ENCODE measurements around the gene CYP26C1. TPM values are rescaled to one million over a fixed set of nuclear protein-coding genes. Genes with fewer than 3 reads are reported as not detected.

Gene CYP26C1
- total RNA-seq, 4 donors from 2014 or later, result not detected

DNA sequence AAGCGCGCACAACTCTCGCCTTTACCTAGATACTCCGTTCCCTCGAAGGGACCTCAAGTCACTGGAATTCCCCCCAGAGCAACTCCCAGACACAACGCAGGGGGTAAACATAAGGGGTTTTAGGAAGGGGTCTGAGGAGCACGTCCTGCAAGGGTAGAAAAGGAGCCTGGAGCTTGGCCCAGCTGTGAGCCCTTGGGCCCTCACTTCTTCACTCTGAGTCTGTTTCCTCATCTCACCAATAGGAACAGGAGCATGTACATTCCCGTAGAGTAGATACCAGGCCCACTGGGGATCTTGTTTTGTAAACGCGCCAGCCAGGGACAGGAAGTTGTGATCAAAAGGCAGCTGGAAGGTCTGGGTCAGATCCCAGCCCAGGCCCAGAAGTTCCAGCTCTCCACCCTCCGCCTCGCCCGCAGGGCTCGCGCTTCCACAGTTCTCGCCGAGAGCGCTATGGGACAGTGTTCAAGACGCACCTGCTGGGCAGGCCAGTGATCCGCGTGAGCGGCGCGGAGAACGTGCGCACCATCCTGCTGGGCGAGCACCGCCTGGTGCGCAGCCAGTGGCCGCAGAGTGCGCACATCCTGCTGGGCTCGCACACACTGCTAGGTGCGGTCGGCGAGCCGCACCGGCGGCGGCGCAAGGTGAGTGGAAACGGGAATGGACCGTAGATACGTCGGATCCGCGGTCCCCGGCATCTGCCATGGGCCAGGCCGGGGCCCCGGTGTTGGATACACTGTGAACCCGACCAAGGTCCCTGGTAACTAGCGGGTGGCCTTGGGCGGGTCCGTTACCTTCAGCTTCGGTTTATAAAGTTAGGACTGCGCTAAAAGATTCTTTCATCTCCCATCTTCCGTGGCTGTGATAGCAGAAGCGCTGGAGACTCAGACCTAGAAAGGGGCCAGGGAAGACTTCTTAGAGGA is 1.3 kb downstream of the CYP26C1 start:
- Histone ChIP-seq H3K4me1 (peaks cover 0 to 30% (median 24%) of the 10 kb centered on the region in 4 donors), H3K4me3 (peak overlapping the region in 2 of 4 donors; percentile 19 to 43), H3K36me3 (no peaks in the 10 kb centered on the region), H3K27me3 (peaks cover 83% of the 10 kb centered on the region), H3K27ac (no peak overlapping the region), H3K9me3 (no peaks in the 10 kb centered on the region)
- no peak for TF ChIP-seq POLR2A (IDR thresholded peaks at IDR 0.05)
- TF ChIP-seq EP300 (IDR thresholded peaks at IDR 0.05; ENCODE audit: low read depth), result no peak
- TF ChIP-seq, protein P1, sequence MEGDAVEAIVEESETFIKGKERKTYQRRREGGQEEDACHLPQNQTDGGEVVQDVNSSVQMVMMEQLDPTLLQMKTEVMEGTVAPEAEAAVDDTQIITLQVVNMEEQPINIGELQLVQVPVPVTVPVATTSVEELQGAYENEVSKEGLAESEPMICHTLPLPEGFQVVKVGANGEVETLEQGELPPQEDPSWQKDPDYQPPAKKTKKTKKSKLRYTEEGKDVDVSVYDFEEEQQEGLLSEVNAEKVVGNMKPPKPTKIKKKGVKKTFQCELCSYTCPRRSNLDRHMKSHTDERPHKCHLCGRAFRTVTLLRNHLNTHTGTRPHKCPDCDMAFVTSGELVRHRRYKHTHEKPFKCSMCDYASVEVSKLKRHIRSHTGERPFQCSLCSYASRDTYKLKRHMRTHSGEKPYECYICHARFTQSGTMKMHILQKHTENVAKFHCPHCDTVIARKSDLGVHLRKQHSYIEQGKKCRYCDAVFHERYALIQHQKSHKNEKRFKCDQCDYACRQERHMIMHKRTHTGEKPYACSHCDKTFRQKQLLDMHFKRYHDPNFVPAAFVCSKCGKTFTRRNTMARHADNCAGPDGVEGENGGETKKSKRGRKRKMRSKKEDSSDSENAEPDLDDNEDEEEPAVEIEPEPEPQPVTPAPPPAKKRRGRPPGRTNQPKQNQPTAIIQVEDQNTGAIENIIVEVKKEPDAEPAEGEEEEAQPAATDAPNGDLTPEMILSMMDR (IDR thresholded peaks at IDR 0.05), result no peak
- TF ChIP-seq POLR2AphosphoS5 (IDR thresholded peaks at IDR 0.05), result no peak
- intact Hi-C loops (cut with DNase I; ENCODE audit: low total_unique reads) (no loop called here), in situ Hi-C loops (cut with MboI; ENCODE audit: low pct_ligation_motif_present in 1 of 4, low pct_unique_long_range_greater_than_20kb in 1 of 4, low sequenced_read_pairs in 3 of 4) (no loop called here)
- 13% methylated on average over 48 of the region's 57 CpGs; no CpG with 5 or more reads in 1 of the 2 donors for WGBS, 2 donors (ENCODE audit: low coverage in 1 of 2)
- DNase-seq, result no peak

DNA sequence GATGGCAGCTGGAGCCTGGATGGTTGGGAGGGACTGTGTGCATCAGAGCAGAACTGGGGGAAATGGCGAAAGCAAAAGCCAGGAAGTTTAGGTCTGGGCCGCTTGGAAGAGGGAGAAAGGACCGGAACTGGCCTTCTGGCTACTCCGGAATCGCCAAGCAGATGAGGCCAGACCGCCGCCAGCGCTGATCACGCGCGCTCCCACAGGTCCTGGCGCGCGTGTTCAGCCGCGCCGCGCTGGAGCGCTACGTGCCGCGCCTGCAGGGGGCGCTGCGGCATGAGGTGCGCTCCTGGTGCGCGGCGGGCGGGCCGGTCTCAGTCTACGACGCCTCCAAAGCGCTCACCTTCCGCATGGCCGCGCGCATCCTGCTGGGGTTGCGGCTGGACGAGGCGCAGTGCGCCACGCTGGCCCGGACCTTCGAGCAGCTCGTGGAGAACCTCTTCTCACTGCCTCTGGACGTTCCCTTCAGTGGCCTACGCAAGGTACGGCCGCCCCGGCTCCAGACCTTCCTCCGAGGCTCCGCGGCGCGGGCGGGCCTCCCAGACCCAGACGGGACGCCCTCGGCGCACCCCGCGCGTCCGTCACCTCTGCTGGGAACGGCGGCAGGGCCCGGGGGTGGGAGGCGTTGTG is 2.0 kb downstream of the CYP26C1 start:
- Histone ChIP-seq H3K9me3 (no peaks in the 10 kb centered on the region), H3K27me3 (peaks cover 90% of the 10 kb centered on the region), H3K4me1 (peaks cover 0 to 30% (median 24%) of the 10 kb centered on the region in 4 donors), H3K27ac (no peak overlapping the region), H3K36me3 (no peaks in the 10 kb centered on the region), H3K4me3 (peak overlapping the region in 2 of 4 donors; percentile 19 to 43)
- 0 to 6% methylated on average over 2 to 33 of the region's 68 CpGs for WGBS, 2 donors (ENCODE audit: low coverage in 1 of 2)
- intact Hi-C loops (cut with DNase I; ENCODE audit: low total_unique reads) (no loop called here), in situ Hi-C loops (cut with MboI; ENCODE audit: low pct_ligation_motif_present in 1 of 4, low pct_unique_long_range_greater_than_20kb in 1 of 4, low sequenced_read_pairs in 3 of 4) (no loop called here)
- DNase-seq, result no peak
- TF ChIP-seq POLR2A (IDR thresholded peaks at IDR 0.05), result no peak
- TF ChIP-seq, protein P1 (IDR thresholded peaks at IDR 0.05), result peak; percentile 33 to 62 (median 57)

DNA sequence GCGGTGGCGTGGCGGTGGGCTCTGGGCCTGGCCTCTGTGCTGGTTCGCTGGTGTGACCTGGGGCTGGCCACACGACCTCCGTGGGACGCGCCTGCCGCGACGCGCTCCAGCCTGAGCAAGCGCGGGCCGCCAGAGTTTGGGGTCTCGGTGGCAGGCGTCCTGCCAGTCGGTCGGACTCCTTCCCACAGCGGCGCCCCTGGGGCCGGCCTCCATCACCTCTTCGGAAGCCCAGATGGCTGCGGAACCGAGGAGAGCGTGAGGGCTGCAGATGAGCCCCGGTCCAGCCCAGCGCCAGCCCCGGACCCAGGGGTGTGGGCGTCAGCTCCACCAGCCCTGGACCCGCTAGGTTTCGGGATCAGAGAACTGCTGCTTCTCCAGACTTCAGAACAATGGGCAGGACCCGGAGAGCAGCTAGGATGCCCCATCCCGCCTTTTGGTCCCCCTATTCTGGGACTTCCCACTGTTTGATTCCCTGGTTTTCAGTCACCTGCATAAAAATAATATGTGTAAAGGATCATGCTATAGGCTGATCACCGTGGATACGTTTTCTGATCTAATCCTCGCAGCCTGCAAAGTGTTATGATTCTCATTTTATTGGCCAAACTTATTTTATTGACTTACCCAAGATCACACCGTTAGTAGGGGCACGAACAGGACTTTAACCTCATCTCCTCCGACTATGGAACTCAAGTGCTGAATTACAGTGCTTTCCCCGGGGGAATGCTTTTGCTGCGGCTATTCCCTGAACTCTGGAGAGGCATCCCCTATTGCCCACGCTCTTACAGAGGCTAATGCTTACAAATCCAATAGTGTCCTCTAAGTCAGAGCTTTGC is 2.8 kb downstream of the CYP26C1 start:
- Histone ChIP-seq H3K4me1 (peaks cover 0 to 33% (median 26%) of the 10 kb centered on the region in 4 donors), H3K27me3 (peaks cover 98% of the 10 kb centered on the region), H3K9me3 (no peaks in the 10 kb centered on the region), H3K4me3 (peak overlapping the region in 2 of 4 donors; percentile 19 to 43), H3K36me3 (no peaks in the 10 kb centered on the region), H3K27ac (no peak overlapping the region)
- TF ChIP-seq, protein P1 (IDR thresholded peaks at IDR 0.05), result no peak
- no peak for TF ChIP-seq POLR2A (IDR thresholded peaks at IDR 0.05)
- TF ChIP-seq POLR2AphosphoS5 (IDR thresholded peaks at IDR 0.05), result no peak
- TF ChIP-seq EP300 (IDR thresholded peaks at IDR 0.05; ENCODE audit: low read depth), result no peak
- 23 to 24% methylated on average over 9 to 37 of the region's 43 CpGs for WGBS, 2 donors (ENCODE audit: low coverage in 1 of 2)
- intact Hi-C loops (cut with DNase I; ENCODE audit: low total_unique reads) (no loop called here), in situ Hi-C loops (cut with MboI; ENCODE audit: low pct_ligation_motif_present in 1 of 4, low pct_unique_long_range_greater_than_20kb in 1 of 4, low sequenced_read_pairs in 3 of 4) (no loop called here)
- DNase-seq, result no peak
